GM12878 (cell line): ENCODE data around the gene OR6Q1. TPM values are rescaled to one million over a fixed set of nuclear protein-coding genes. Genes with fewer than 3 reads are reported as not detected.

Experiments used
- ATAC-seq: fragments of 200-7000 bp; cut with Tn5 transposase; 3 replicates; pipeline ENCODE4 v1.9.1; 2020; ENCODE audit warnings: mild to moderate bottlenecking, moderate library complexity
- BruUV-seq: library from RNA; stranded (reverse); fragments of 400-500 nt; replicated peaks from 2 replicates; lab custom pipeline; 2021; lab: Mats Ljungman, UMichigan
- CTCF ChIA-PET: fragments of 300-600 bp; sonication (Branson Sonifier 250); formaldehyde crosslinking; extraction: SDS; loops from one replicate; lab custom pipeline; 2021; ENCODE audit warnings: inconsistent platforms; lab: Yijun Ruan, JAX
- POLR2A ChIA-PET: fragments of 350-600 bp; formaldehyde crosslinking; extraction: SDS; loops from one replicate; lab custom pipeline; 2021; ENCODE audit warnings: inconsistent platforms; lab: Charles Lee
- RAD21 ChIA-PET: fragments of 300-600 bp; sonication (Branson Sonifier 250); formaldehyde crosslinking; loops from one replicate; lab custom pipeline; 2023; ENCODE audit warnings: antibody characterized with exemption; ENCODE audit not compliant: unreplicated experiment; lab: Charles Lee
- SMC1A ChIA-PET: fragments of 300-600 bp; sonication (Branson Sonifier 250); formaldehyde crosslinking; loops from one replicate; lab custom pipeline; 2023; ENCODE audit not compliant: unreplicated experiment, uncharacterized antibody; lab: Charles Lee
- DNase-seq: peaks from one replicate; pipeline ENCODE4 v3.0.0-alpha.2; 2011; ENCODE audit warnings: low read depth, low spot score
- FAIRE-seq: peaks from 3 replicates; lab custom pipeline; 2011; peaks lifted over from hg19 to GRCh38; lab: Jason Lieb, UNC
- H2AFZ ChIP-seq: 2 replicates; pipeline ENCODE4 v1.6.0; 2011; ENCODE audit warnings: low read depth, low read length, control low read depth; ENCODE audit not compliant: control insufficient read depth
- H3K27ac ChIP-seq: 2 replicates; pipeline ENCODE4 v1.5.1; 2011; ENCODE audit warnings: control low read depth; ENCODE audit not compliant: control insufficient read depth, insufficient read depth
- H3K27me3 ChIP-seq, 2 experiments: replicated peaks in 1 of 2; 2 replicates each; pipeline versions ENCODE4 v1.6.0 to v1.6.1; 2011; ENCODE audit warnings: low read length in 1 of 2; ENCODE audit not compliant: control insufficient read depth in 2 of 2, insufficient read depth in 2 of 2
- H3K36me3 ChIP-seq, 2 experiments: 2 replicates each; pipeline ENCODE4 v1.5.1; 2011; ENCODE audit warnings: low read length in 1 of 2; ENCODE audit not compliant: control insufficient read depth in 2 of 2, insufficient read depth in 2 of 2
- H3K4me1 ChIP-seq: 2 replicates; pipeline ENCODE4 v1.6.1; 2011; ENCODE audit warnings: mild to moderate bottlenecking, low read length, moderate library complexity, mixed read lengths; ENCODE audit not compliant: control insufficient read depth, insufficient read depth
- H3K4me2 ChIP-seq: 2 replicates; pipeline ENCODE4 v1.6.0; 2011; ENCODE audit warnings: control low read depth; ENCODE audit not compliant: control insufficient read depth, insufficient read depth
- H3K4me3 ChIP-seq: fragments of 200-600 bp; sonication (generic); 2 replicates; pipeline ENCODE4 v1.5.1; 2016
- H3K79me2 ChIP-seq: 2 replicates; pipeline ENCODE4 v1.6.0; 2011; ENCODE audit warnings: low read length; ENCODE audit not compliant: control insufficient read depth, insufficient read depth
- H3K9ac ChIP-seq: 2 replicates; pipeline ENCODE4 v1.8.0; 2011; ENCODE audit warnings: low read length, control low read depth, mixed read lengths; ENCODE audit not compliant: control insufficient read depth, insufficient read depth
- H3K9me3 ChIP-seq: replicated peaks from 3 replicates; pipeline ENCODE4 v1.5.1; 2011; ENCODE audit warnings: mild to moderate bottlenecking, low read length; ENCODE audit not compliant: control insufficient read depth, insufficient read depth
- H4K20me1 ChIP-seq: 2 replicates; pipeline ENCODE4 v1.6.0; 2011; ENCODE audit not compliant: control insufficient read depth, insufficient read depth
- BCL11A ChIP-seq: IDR thresholded peaks from 2 replicates; pipeline ENCODE4 v1.6.1; 2011; ENCODE audit warnings: low read depth, low read length
- CHD4 ChIP-seq: fragments of 200-600 bp; sonication (generic); IDR thresholded peaks from 2 replicates; pipeline ENCODE4 v1.6.1; 2016; ENCODE audit warnings: mild to moderate bottlenecking
- GATAD2B ChIP-seq: fragments of 450-650 bp; conservative IDR thresholded peaks from 2 replicates; pipeline ENCODE4 v1.6.1; 2017; ENCODE audit warnings: low read depth, mild to moderate bottlenecking, moderate library complexity
- PAX5 ChIP-seq: IDR thresholded peaks from 2 replicates; pipeline ENCODE4 v1.6.1; 2011; ENCODE audit warnings: low read depth, low read length, borderline replicate concordance
- RCOR1 ChIP-seq: conservative IDR thresholded peaks from 2 replicates; pipeline ENCODE4 v1.6.1; 2012; ENCODE audit warnings: low read depth, low read length, improper control_type of control experiment
- SRF ChIP-seq, 2 experiments: IDR thresholded peaks; 2 replicates each; pipeline ENCODE4 v1.6.1; 2011; ENCODE audit warnings: low read depth in 2 of 2, low read length in 2 of 2, mild to moderate bottlenecking in 1 of 2, moderate library complexity in 1 of 2
- WGBS: methylation state at CpG from one replicate; pipeline ENCODE4 v1.1.6; 2016; ENCODE audit warnings: low lambda C conversion rate; ENCODE audit not compliant: insufficient replicate concordance, insufficient coverage; ENCODE audit errors: missing lambda C conversion rate; 5-methylcytosine and 5-hydroxymethylcytosine counted together
- in situ Hi-C: fragments of 300-500 bp; cut with MboI; formaldehyde crosslinking; loops from 9 replicates; pipeline ENCODE4 v1.14.3; 2018; ENCODE audit warnings: mixed read lengths
- intact Hi-C: fragments of 100-400 bp; cut with micrococcal nuclease; formaldehyde crosslinking; loops from one replicate; pipeline ENCODE4 v1.14.2; 2022; ENCODE audit not compliant: unreplicated experiment
- polyA plus RNA-seq, 11 experiments: library from polyadenylated mRNA; depleted of rRNA in 4 of 11; unstranded in 6 of 11; stranded (reverse) in 5 of 11; fragments of >200 nt; fragmentation: Nextera tagmentation in 4 of 11; fragmentation: Illumina TruSeq in 1 of 11; extraction: Ambion mirVana in 4 of 11; extraction: Trizol in 1 of 11; gene quantifications; 1 replicate in 1 of 11; 2 replicates in 10 of 11; pipeline versions ENCODE4 v1.2.1 to v1.2.3, GENCODE V29; 2011 to 2016; ENCODE audit warnings: inconsistent platforms in 2 of 11, missing spikeins in 2 of 11, low read depth in 1 of 11
- total RNA-seq, 4 experiments: library from RNA; depleted of rRNA in 3 of 4; stranded (reverse); fragments of >200 nt in 3 of 4; fragmentation: Illumina TruSeq in 1 of 4; extraction: Trizol in 1 of 4; gene quantifications; 2 replicates each; pipeline versions ENCODE4 v1.2.1 to v1.2.3, GENCODE V29; 2013 to 2021
- TF ChIP-seq, protein P1 (sequence below), 3 experiments: IDR thresholded peaks in 2 of 3; conservative IDR thresholded peaks in 1 of 3; 2 replicates each; pipeline ENCODE4 v1.5.1; 2011; ENCODE audit warnings: low read depth in 3 of 3, low read length in 3 of 3, mild to moderate bottlenecking in 3 of 3, control low read depth in 2 of 3, moderate library complexity in 2 of 3, inconsistent platforms in 1 of 3, mixed read lengths in 1 of 3; ENCODE audit not compliant: control insufficient read depth in 2 of 3, insufficient read depth in 1 of 3; ENCODE audit errors: extremely low read depth in 1 of 3

The OR6Q1 gene
- total and polyA plus RNA-seq, 10 of the 15 experiments (the other 5 are each of a cell fraction or from before 2014, with no cell fraction given) = not detected

- Histone ChIP-seq H3K79me2 (no peaks in the 10 kb centered on the region), H3K9ac (no peak overlapping the region), H3K36me3 (no peaks in the 10 kb centered on the region), H3K4me2 (no peak overlapping the region), H3K27me3 (no peaks in the 10 kb centered on the region), H2AFZ (no peak overlapping the region), H4K20me1 (no peaks in the 10 kb centered on the region), H3K4me3 (no peak overlapping the region), H3K9me3 (no peaks in the 10 kb centered on the region), H3K27ac (no peak overlapping the region), H3K4me1 (no peaks in the 10 kb centered on the region)
- 24% methylated on average over 3 of the region's 3 CpGs for WGBS
- ChIA-PET POLR2A (no interaction called here), SMC1A (no interaction called here), RAD21 (no interaction called here), CTCF (no interaction called here)
- no peak for DNase-seq
- intact Hi-C loops = no loop called here
- ATAC-seq = no peak
- no peak for FAIRE-seq
- no TSS peak for BruUV-seq
- in situ Hi-C loops = no loop called here
- TF ChIP-seq, protein P1, sequence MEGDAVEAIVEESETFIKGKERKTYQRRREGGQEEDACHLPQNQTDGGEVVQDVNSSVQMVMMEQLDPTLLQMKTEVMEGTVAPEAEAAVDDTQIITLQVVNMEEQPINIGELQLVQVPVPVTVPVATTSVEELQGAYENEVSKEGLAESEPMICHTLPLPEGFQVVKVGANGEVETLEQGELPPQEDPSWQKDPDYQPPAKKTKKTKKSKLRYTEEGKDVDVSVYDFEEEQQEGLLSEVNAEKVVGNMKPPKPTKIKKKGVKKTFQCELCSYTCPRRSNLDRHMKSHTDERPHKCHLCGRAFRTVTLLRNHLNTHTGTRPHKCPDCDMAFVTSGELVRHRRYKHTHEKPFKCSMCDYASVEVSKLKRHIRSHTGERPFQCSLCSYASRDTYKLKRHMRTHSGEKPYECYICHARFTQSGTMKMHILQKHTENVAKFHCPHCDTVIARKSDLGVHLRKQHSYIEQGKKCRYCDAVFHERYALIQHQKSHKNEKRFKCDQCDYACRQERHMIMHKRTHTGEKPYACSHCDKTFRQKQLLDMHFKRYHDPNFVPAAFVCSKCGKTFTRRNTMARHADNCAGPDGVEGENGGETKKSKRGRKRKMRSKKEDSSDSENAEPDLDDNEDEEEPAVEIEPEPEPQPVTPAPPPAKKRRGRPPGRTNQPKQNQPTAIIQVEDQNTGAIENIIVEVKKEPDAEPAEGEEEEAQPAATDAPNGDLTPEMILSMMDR (IDR thresholded peaks at IDR 0.05 in 2 of 3, conservative IDR thresholded peaks at IDR 0.05 in 1 of 3; ENCODE audit: control insufficient read depth in 2 of 3, extremely low read depth in 1 of 3, insufficient read depth in 1 of 3, low read depth in 3 of 3, low read length in 3 of 3) = no peak
- TF ChIP-seq BCL11A (no peak), GATAD2B (no peak), SRF (IDR thresholded peaks at IDR 0.05; ENCODE audit: low read depth in 2 of 2, low read length in 2 of 2) (no peak), CHD4 (no peak)
Measured at GRCh38 chr11:57981536-57981935, 49.2 kb upstream of the OR6Q1 start.

DNA sequence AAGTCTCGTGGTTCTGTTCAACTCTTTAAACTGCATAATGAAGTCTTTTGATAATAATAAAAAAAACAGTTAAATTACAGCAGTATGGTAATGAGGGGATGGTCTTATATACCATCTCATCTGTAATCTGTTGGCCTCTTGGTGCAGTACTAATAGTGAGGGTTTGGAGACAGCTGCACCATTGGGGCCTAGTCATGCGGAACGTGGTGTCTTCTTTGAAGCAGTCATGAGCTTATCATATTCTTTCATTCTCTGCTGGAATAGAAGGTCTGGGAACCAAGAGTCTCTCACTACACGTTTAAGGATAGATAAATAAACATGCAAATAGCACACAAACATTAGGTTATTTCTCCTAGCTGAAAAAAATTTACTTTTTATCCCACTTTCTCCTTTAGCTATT, 48.0 kb upstream of the OR6Q1 start:
- Histone ChIP-seq H3K79me2 (no peaks in the 10 kb centered on the region), H3K9ac (no peak overlapping the region), H3K4me1 (no peaks in the 10 kb centered on the region), H2AFZ (no peak overlapping the region), H3K9me3 (no peaks in the 10 kb centered on the region), H3K27me3 (no peaks in the 10 kb centered on the region), H4K20me1 (no peaks in the 10 kb centered on the region), H3K36me3 (no peaks in the 10 kb centered on the region), H3K4me2 (no peak overlapping the region), H3K4me3 (no peak overlapping the region), H3K27ac (no peak overlapping the region)
- intact Hi-C loops (no loop called here), in situ Hi-C loops (no loop called here)
- DNase-seq (no peak), FAIRE-seq (no peak), ATAC-seq (no peak)
- SMC1A ChIA-PET = interaction anchor here (1.0 kb wide), 1 partner anchor 183 kb away, joined by 4 read pairs; no protein-coding TSS in a partner anchor
- RAD21 ChIA-PET = no interaction called here
- peak; percentile 82; the same call in 1 of the 2 replicates for TF ChIP-seq PAX5
- TF ChIP-seq RCOR1 = no peak
- BruUV-seq = no TSS peak
- CTCF ChIA-PET = no interaction called here
- WGBS = 12% methylated on average over 4 of the region's 4 CpGs
- POLR2A ChIA-PET = no interaction called here
